ENCODE results near the gene EPSTI1. TPM values are rescaled to one million over a fixed set of nuclear protein-coding genes. Genes with fewer than 3 reads are reported as not detected.

Gene EPSTI1
- total RNA-seq, 6 experiments from 2014 or later, result 2.5 to 9.9 (median 5.2) TPM

GRCh38 chr13:43008596-43008995, 16.6 kb upstream of the EPSTI1 start:
- no peaks in the 10 kb centered on the region for H3K36me3 ChIP-seq
- H3K27me3 ChIP-seq, result no peaks in the 10 kb centered on the region
- intact Hi-C loops (cut with DNase I), result no loop called here
- DNase-seq (no peak), ATAC-seq (no peak)
- no peaks in the 10 kb centered on the region for H3K4me1 ChIP-seq
- TF ChIP-seq CTCF (IDR thresholded peaks at IDR 0.05), result no peak
- TF ChIP-seq POLR2A (IDR thresholded peaks at IDR 0.05), result no peak
- WGBS (ENCODE audit: insufficient coverage, low coverage, low lambda C conversion rate, missing lambda C conversion rate), result 81% methylated on average over 3 of the region's 3 CpGs
- H3K9me3 ChIP-seq, result no peaks in the 10 kb centered on the region
- no peak overlapping the region for H3K4me3 ChIP-seq
- H3K27ac ChIP-seq, result no peak overlapping the region

- no peaks in the 10 kb centered on the region for H3K9me3 ChIP-seq
- DNase-seq (no peak), ATAC-seq (no peak)
- no peaks in the 10 kb centered on the region for H3K4me1 ChIP-seq
- TF ChIP-seq CTCF (IDR thresholded peaks at IDR 0.05) (no peak), POLR2A (IDR thresholded peaks at IDR 0.05) (no peak)
- H3K27ac ChIP-seq, result no peak overlapping the region
- intact Hi-C loops (cut with DNase I), result no loop called here
- WGBS (ENCODE audit: insufficient coverage, low coverage, low lambda C conversion rate, missing lambda C conversion rate), result 42% methylated on average over 3 of the region's 3 CpGs
- H3K27me3 ChIP-seq, result no peaks in the 10 kb centered on the region
- H3K36me3 ChIP-seq, result no peaks in the 10 kb centered on the region
- no peak overlapping the region for H3K4me3 ChIP-seq
Measured at GRCh38 chr13:43006893-43007631, 15.0 kb upstream of the EPSTI1 start.

GRCh38 chr13:43005460-43006236, 13.6 kb upstream of the EPSTI1 start:
- H3K4me1 ChIP-seq, result no peaks in the 10 kb centered on the region
- no peaks in the 10 kb centered on the region for H3K27me3 ChIP-seq
- H3K27ac ChIP-seq, result no peak overlapping the region
- no peak for TF ChIP-seq POLR2A (IDR thresholded peaks at IDR 0.05)
- no peak for TF ChIP-seq CTCF (IDR thresholded peaks at IDR 0.05)
- intact Hi-C loops (cut with DNase I), result no loop called here
- no peaks in the 10 kb centered on the region for H3K36me3 ChIP-seq
- WGBS (ENCODE audit: insufficient coverage, low coverage, low lambda C conversion rate, missing lambda C conversion rate), result 84% methylated on average over 3 of the region's 3 CpGs
- no peaks in the 10 kb centered on the region for H3K9me3 ChIP-seq
- no peak for DNase-seq
- H3K4me3 ChIP-seq, result no peak overlapping the region
- ATAC-seq, result no peak

- intact Hi-C loops (cut with DNase I), result no loop called here
- TF ChIP-seq CTCF (IDR thresholded peaks at IDR 0.05) (no peak), POLR2A (IDR thresholded peaks at IDR 0.05) (no peak)
- Histone ChIP-seq H3K27ac (no peak overlapping the region), H3K36me3 (no peaks in the 10 kb centered on the region), H3K4me3 (no peak overlapping the region), H3K27me3 (no peaks in the 10 kb centered on the region), H3K4me1 (no peaks in the 10 kb centered on the region), H3K9me3 (no peaks in the 10 kb centered on the region)
- DNase-seq, result no peak
- WGBS (ENCODE audit: insufficient coverage, low coverage, low lambda C conversion rate, missing lambda C conversion rate), result 93% methylated on average over 6 of the region's 6 CpGs
- ATAC-seq, result no peak
Measured at GRCh38 chr13:43003729-43004128, 11.7 kb upstream of the EPSTI1 start.

Measured in right lobe of liver (tissue), 6 donors.